Glomerular endothelial cell (primary cell): Measurements from ENCODE around the gene PROM1. TPM values are rescaled to one million over a fixed set of nuclear protein-coding genes. Genes with fewer than 3 reads are reported as not detected.

ENCODE experiments used
- DNase-seq: peaks from one replicate; pipeline ENCODE4 v3.0.0-alpha.2; 2011; ENCODE audit warnings: low read depth, low spot score; ENCODE audit errors: extremely low read depth
- total RNA-seq: library from RNA; depleted of rRNA; stranded (reverse); fragments of >200 nt; gene quantifications from 2 replicates; pipeline ENCODE4 v1.2.3, GENCODE V29; 2015

Gene PROM1
- total RNA-seq, 1 donor from 2014 or later = 5.4 TPM

- DNase-seq = no peak
Observed at GRCh38 chr4:16029886-16030285, 53.9 kb downstream of the PROM1 start.

GRCh38 chr4:16029262-16029661 is 54.6 kb downstream of the PROM1 start:
- no peak for DNase-seq

GRCh38 chr4:16027626-16028025 is 56.2 kb downstream of the PROM1 start:
- no peak for DNase-seq

GRCh38 chr4:16027114-16027513 is 56.7 kb downstream of the PROM1 start:
- no peak for DNase-seq

- DNase-seq = no peak
Observed at GRCh38 chr4:16026160-16026761, 57.6 kb downstream of the PROM1 start.

GRCh38 chr4:16025268-16025667 is 58.6 kb downstream of the PROM1 start:
- DNase-seq = no peak

GRCh38 chr4:16023776-16024408 is 59.9 kb downstream of the PROM1 start:
- DNase-seq = no peak

- DNase-seq = no peak
Observed at GRCh38 chr4:16021804-16022560, 61.8 kb downstream of the PROM1 start.

- no peak for DNase-seq
Observed at GRCh38 chr4:16019649-16020048, 64.2 kb downstream of the PROM1 start.

GRCh38 chr4:16018841-16019240 is 65.0 kb downstream of the PROM1 start:
- no peak for DNase-seq

- no peak for DNase-seq
Observed at GRCh38 chr4:16018061-16018676, 65.7 kb downstream of the PROM1 start.

GRCh38 chr4:16016536-16016935 is 67.3 kb downstream of the PROM1 start:
- DNase-seq = no peak

- DNase-seq = no peak
Observed at GRCh38 chr4:16011173-16011572, 72.7 kb downstream of the PROM1 start.

- DNase-seq = no peak
Observed at GRCh38 chr4:16009153-16009552, 74.7 kb downstream of the PROM1 start.

GRCh38 chr4:16007471-16008095 is 76.2 kb downstream of the PROM1 start:
- DNase-seq = no peak

- no peak for DNase-seq
Observed at GRCh38 chr4:16006771-16007446, 76.9 kb downstream of the PROM1 start.

- DNase-seq = no peak
Observed at GRCh38 chr4:16005676-16006075, 78.1 kb downstream of the PROM1 start.

- peak; percentile 31 for DNase-seq
Observed at GRCh38 chr4:16001484-16001858, 82.4 kb downstream of the PROM1 start.

- no peak for DNase-seq
Observed at GRCh38 chr4:16000708-16001483, 82.9 kb downstream of the PROM1 start.

GRCh38 chr4:15996773-15997172 is 87.0 kb downstream of the PROM1 start:
- no peak for DNase-seq
